Mesenchymal stem cell (in vitro differentiated cells and primary cell): ENCODE results near the gene CHRND.

Experiments used
- DNase-seq: peaks from one replicate; pipeline ENCODE4 v3.0.0-alpha.2; 2013
- H2AFZ ChIP-seq: one replicate; pipeline ENCODE4 v1.6.1; 2013; ENCODE audit warnings: low read depth, mild to moderate bottlenecking, control low read depth, inconsistent platforms, low read length, moderate library complexity
- H2AK5ac ChIP-seq: 2 replicates; pipeline ENCODE4 v1.6.1; 2013; ENCODE audit warnings: low read length, moderate library complexity, mild to moderate bottlenecking, inconsistent platforms; ENCODE audit not compliant: severe bottlenecking
- H2BK120ac ChIP-seq: one replicate; pipeline ENCODE4 v1.6.1; 2013; ENCODE audit warnings: low read depth, mild to moderate bottlenecking, inconsistent platforms, low read length, moderate library complexity
- H2BK12ac ChIP-seq, 2 experiments: one replicate each; pipeline ENCODE4 v1.6.1; 2013; ENCODE audit warnings: inconsistent platforms in 2 of 2, low read length in 2 of 2, mild to moderate bottlenecking in 2 of 2, moderate library complexity in 2 of 2, control low read depth in 1 of 2
- H2BK15ac ChIP-seq: one replicate; pipeline ENCODE4 v1.6.1; 2013; ENCODE audit warnings: mild to moderate bottlenecking, low read depth, inconsistent platforms; ENCODE audit not compliant: poor library complexity, severe bottlenecking
- H2BK5ac ChIP-seq: 2 replicates; pipeline ENCODE4 v1.6.1; 2013; ENCODE audit warnings: low read depth, mild to moderate bottlenecking, low read length, control low read depth, inconsistent platforms; ENCODE audit not compliant: poor library complexity, severe bottlenecking
- H3K14ac ChIP-seq, 2 experiments: one replicate each; pipeline ENCODE4 v1.6.1; 2013; ENCODE audit warnings: inconsistent platforms in 2 of 2, low read length in 2 of 2, control low read depth in 1 of 2, mild to moderate bottlenecking in 1 of 2, moderate library complexity in 1 of 2
- H3K18ac ChIP-seq, 2 experiments: one replicate each; pipeline ENCODE4 v1.6.1; 2013; ENCODE audit warnings: inconsistent platforms in 2 of 2, low read length in 2 of 2, control low read depth in 1 of 2, low read depth in 1 of 2, mild to moderate bottlenecking in 1 of 2
- H3K23ac ChIP-seq, 2 experiments: one replicate each; pipeline ENCODE4 v1.6.1; 2013; ENCODE audit warnings: inconsistent platforms in 2 of 2, low read length in 2 of 2, mild to moderate bottlenecking in 2 of 2, moderate library complexity in 2 of 2, control low read depth in 1 of 2
- H3K27ac ChIP-seq: 2 replicates; pipeline ENCODE4 v1.5.1; 2013; ENCODE audit warnings: mild to moderate bottlenecking, moderate library complexity, low read length, control low read depth, inconsistent platforms; ENCODE audit not compliant: poor library complexity, severe bottlenecking
- H3K27me3 ChIP-seq, 2 experiments: 2 replicates each; pipeline versions ENCODE4 v1.6.1 to v1.7.0; 2013; ENCODE audit warnings: low read length in 2 of 2, mild to moderate bottlenecking in 2 of 2, moderate library complexity in 2 of 2, control low read depth in 1 of 2, inconsistent platforms in 1 of 2; ENCODE audit not compliant: control insufficient read depth in 1 of 2, insufficient read depth in 1 of 2
- H3K36me3 ChIP-seq, 2 experiments: 2 replicates each; pipeline versions ENCODE4 v1.6.1 to v1.7.0; 2013; ENCODE audit warnings: low read length in 2 of 2, control low read depth in 1 of 2, inconsistent platforms in 1 of 2, low read depth in 1 of 2, mild to moderate bottlenecking in 1 of 2; ENCODE audit not compliant: insufficient read depth in 2 of 2, control insufficient read depth in 1 of 2
- H3K4ac ChIP-seq, 2 experiments: one replicate each; pipeline ENCODE4 v1.6.1; 2013; ENCODE audit warnings: inconsistent platforms in 2 of 2, low read length in 2 of 2, mild to moderate bottlenecking in 2 of 2, moderate library complexity in 2 of 2, control low read depth in 1 of 2, low read depth in 1 of 2
- H3K4me1 ChIP-seq: 2 replicates; pipeline ENCODE4 v1.6.1; 2013; ENCODE audit warnings: low read depth, low read length, control low read depth; ENCODE audit not compliant: control insufficient read depth, insufficient read depth
- H3K4me2 ChIP-seq: 2 replicates; pipeline ENCODE4 v1.6.1; 2013; ENCODE audit warnings: low read length, mild to moderate bottlenecking, inconsistent platforms; ENCODE audit not compliant: poor library complexity, severe bottlenecking
- H3K4me3 ChIP-seq, 2 experiments: 2 replicates each; pipeline versions ENCODE4 v1.5.1 to v1.7.0; 2013; ENCODE audit warnings: low read length in 2 of 2, mild to moderate bottlenecking in 2 of 2, control low read depth in 1 of 2, low read depth in 1 of 2; ENCODE audit not compliant: insufficient read depth in 1 of 2
- H3K79me1 ChIP-seq: replicated peaks from 2 replicates; pipeline ENCODE4 v1.6.1; 2013; ENCODE audit warnings: mild to moderate bottlenecking, control low read depth, low read length, inconsistent platforms; ENCODE audit not compliant: poor library complexity, severe bottlenecking
- H3K9ac ChIP-seq: 2 replicates; pipeline ENCODE4 v1.7.0; 2013; ENCODE audit warnings: mild to moderate bottlenecking, low read length, moderate library complexity
- H3K9me3 ChIP-seq: 2 replicates; pipeline ENCODE4 v1.7.0; 2013; ENCODE audit warnings: mild to moderate bottlenecking, low read length; ENCODE audit not compliant: control insufficient read depth
- H4K8ac ChIP-seq: one replicate; pipeline ENCODE4 v1.6.1; 2013; ENCODE audit warnings: inconsistent platforms, mild to moderate bottlenecking, low read length, moderate library complexity
- H4K91ac ChIP-seq: one replicate; pipeline ENCODE4 v1.6.1; 2013; ENCODE audit warnings: mild to moderate bottlenecking, low read length, inconsistent platforms
- WGBS: methylation state at CpG from one replicate; pipeline ENCODE4 v1.1.7; 2013; ENCODE audit warnings: mixed read lengths; 5-methylcytosine and 5-hydroxymethylcytosine counted together

The CHRND gene

GRCh38 chr2:232562515-232563151 is 36.7 kb downstream of the CHRND start:
- H3K9ac ChIP-seq = no peak overlapping the region
- no peak overlapping the region for H2BK15ac ChIP-seq
- H3K4me3 ChIP-seq = no peak overlapping the region
- no peaks in the 10 kb centered on the region for H3K4me1 ChIP-seq
- DNase-seq = no peak
- H3K36me3 ChIP-seq = peaks cover 36 to 89% of the 10 kb centered on the region in 2 experiments
- no peak overlapping the region for H3K23ac ChIP-seq
- no peak overlapping the region for H2AK5ac ChIP-seq
- no peaks in the 10 kb centered on the region for H3K27me3 ChIP-seq
- H3K79me1 ChIP-seq = peaks cover 20% of the 10 kb centered on the region
- H4K8ac ChIP-seq = no peak overlapping the region
- no peak overlapping the region for H2BK120ac ChIP-seq
- H4K91ac ChIP-seq = no peak overlapping the region
- H3K9me3 ChIP-seq = no peaks in the 10 kb centered on the region
- no peak overlapping the region for H2AFZ ChIP-seq
- 93% methylated on average over 7 of the region's 8 CpGs for WGBS
- no peak overlapping the region for H2BK12ac ChIP-seq
- no peak overlapping the region for H3K4me2 ChIP-seq
- H2BK5ac ChIP-seq = no peak overlapping the region
- H3K27ac ChIP-seq = no peak overlapping the region
- no peak overlapping the region for H3K4ac ChIP-seq
- no peak overlapping the region for H3K14ac ChIP-seq
- H3K18ac ChIP-seq = no peak overlapping the region

GRCh38 chr2:232563580-232563979 is 37.6 kb downstream of the CHRND start:
- no peak overlapping the region for H3K9ac ChIP-seq
- no peak overlapping the region for H2AFZ ChIP-seq
- no peaks in the 10 kb centered on the region for H3K27me3 ChIP-seq
- H3K79me1 ChIP-seq = peaks cover 19% of the 10 kb centered on the region
- H3K14ac ChIP-seq = no peak overlapping the region
- no peak overlapping the region for H3K23ac ChIP-seq
- H3K4me3 ChIP-seq = no peak overlapping the region
- no peak overlapping the region for H2BK15ac ChIP-seq
- H4K91ac ChIP-seq = no peak overlapping the region
- peak; percentile 33 for DNase-seq
- H3K4me1 ChIP-seq = no peaks in the 10 kb centered on the region
- H2AK5ac ChIP-seq = no peak overlapping the region
- no peak overlapping the region for H3K4ac ChIP-seq
- no peak overlapping the region for H2BK120ac ChIP-seq
- no peaks in the 10 kb centered on the region for H3K9me3 ChIP-seq
- no peak overlapping the region for H3K27ac ChIP-seq
- no peak overlapping the region for H2BK5ac ChIP-seq
- H2BK12ac ChIP-seq = no peak overlapping the region
- no peak overlapping the region for H3K18ac ChIP-seq
- 71% methylated on average over 2 of the region's 3 CpGs for WGBS
- peaks cover 34 to 88% of the 10 kb centered on the region in 2 experiments for H3K36me3 ChIP-seq
- H3K4me2 ChIP-seq = no peak overlapping the region
- H4K8ac ChIP-seq = no peak overlapping the region

- Histone ChIP-seq H2AFZ (no peak overlapping the region), H2BK12ac (no peak overlapping the region), H3K18ac (no peak overlapping the region), H3K27me3 (no peaks in the 10 kb centered on the region), H3K4me1 (peaks cover 6% of the 10 kb centered on the region), H3K79me1 (peaks cover 34% of the 10 kb centered on the region), H3K9me3 (no peaks in the 10 kb centered on the region), H3K23ac (no peak overlapping the region), H3K36me3 (peaks cover 41 to 85% of the 10 kb centered on the region in 2 experiments), H4K91ac (no peak overlapping the region), H3K27ac (no peak overlapping the region), H2BK120ac (no peak overlapping the region), H3K4ac (no peak overlapping the region), H4K8ac (no peak overlapping the region), H3K4me2 (no peak overlapping the region), H3K9ac (peak overlapping the region; percentile 67), H3K14ac (no peak overlapping the region), H3K4me3 (no peak overlapping the region), H2BK5ac (no peak overlapping the region), H2BK15ac (no peak overlapping the region), H2AK5ac (no peak overlapping the region)
- no peak for DNase-seq
These were observed 41.8 kb downstream of the CHRND start for GRCh38 chr2:232567721-232568120.

GRCh38 chr2:232568161-232568560 is 42.2 kb downstream of the CHRND start:
- WGBS = 43% methylated on average over 3 of the region's 5 CpGs
- no peak overlapping the region for H2BK120ac ChIP-seq

More at GRCh38 chr2:232568161-232568560, 42.2 kb downstream of the CHRND start:
- Histone ChIP-seq H3K79me1 (peaks cover 31% of the 10 kb centered on the region), H4K8ac (no peak overlapping the region), H2BK15ac (no peak overlapping the region), H3K4me3 (no peak overlapping the region), H3K23ac (no peak overlapping the region), H2BK12ac (no peak overlapping the region), H3K4me2 (no peak overlapping the region), H3K14ac (no peak overlapping the region), H3K9me3 (no peaks in the 10 kb centered on the region), H2AFZ (no peak overlapping the region), H3K18ac (no peak overlapping the region), H3K27ac (no peak overlapping the region), H3K4me1 (peaks cover 6% of the 10 kb centered on the region), H2AK5ac (no peak overlapping the region), H3K4ac (no peak overlapping the region), H3K36me3 (peaks cover 41 to 85% of the 10 kb centered on the region in 2 experiments), H3K9ac (peak overlapping the region; percentile 70), H4K91ac (no peak overlapping the region), H3K27me3 (no peaks in the 10 kb centered on the region), H2BK5ac (no peak overlapping the region)
- DNase-seq = peak; percentile 84
